GM18909 (cell line): ENCODE results near the gene ZNF444.
A peak's percentile ranks its signal among the peaks of the same experiment; 100 is the strongest.

Source experiments
- ATAC-seq: cut with Tn5 transposase; IDR thresholded peaks from one replicate; pipeline ENCODE4 v1.9.1; 2021; ENCODE audit warnings: mild to moderate bottlenecking; ENCODE audit not compliant: unreplicated experiment, poor library complexity

ZNF444 gene

DNA sequence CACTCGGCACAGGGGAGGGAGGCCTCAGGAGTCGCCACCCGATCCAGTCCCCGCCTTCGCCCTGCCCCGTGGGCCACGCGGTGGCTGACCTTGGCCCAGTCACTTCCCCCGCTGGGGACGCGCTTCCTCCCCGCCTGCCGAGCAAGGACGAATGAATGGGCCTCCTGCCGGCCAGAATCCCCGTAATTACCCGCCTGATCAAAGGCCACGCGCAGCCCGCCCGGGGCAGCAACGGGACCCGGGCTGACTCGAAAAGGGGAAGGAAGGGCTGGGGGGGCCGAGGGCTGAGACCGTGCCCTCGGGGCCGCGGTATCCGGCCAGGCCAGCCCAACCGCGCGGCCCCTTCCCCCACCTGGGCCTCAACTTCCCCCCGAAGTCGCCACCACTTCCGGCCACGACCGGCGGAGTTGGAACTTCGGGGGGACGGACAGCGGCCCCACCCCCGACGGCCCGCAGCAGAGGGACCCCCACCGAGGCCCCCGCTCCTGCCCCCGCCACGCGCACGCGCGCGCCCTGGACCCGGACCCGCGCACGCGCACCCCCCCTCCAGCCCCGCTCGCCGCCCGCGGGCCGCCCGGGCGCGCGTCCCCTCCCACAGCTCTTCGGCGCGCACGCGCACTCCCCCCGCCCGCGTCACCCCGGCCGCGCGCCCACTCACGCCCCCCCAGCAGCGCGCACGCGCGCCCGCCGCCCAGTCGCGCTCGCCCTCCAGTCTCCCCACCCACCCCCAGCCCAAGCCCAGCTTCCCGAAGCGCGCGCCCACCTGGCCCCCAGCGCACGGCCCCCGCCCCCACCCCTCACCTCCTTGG, 20.5 kb upstream of the ZNF444 start:
- peak; percentile 24 for ATAC-seq

- peak; percentile 89 for ATAC-seq
These were observed 19.6 kb upstream of the ZNF444 start, which contains the start of gene ZNF787 for GRCh38 chr19:56121180-56122167. Gene ZNF787, minus strand, starts transcription at chr19:56121295. Its CDS starts 18,078 bp downstream, at chr19:56103217.

GRCh38 chr19:56123266-56123891, 17.7 kb upstream of the ZNF444 start:
- no peak for ATAC-seq

GRCh38 chr19:56124578-56124977, 16.5 kb upstream of the ZNF444 start:
- no peak for ATAC-seq

- ATAC-seq = no peak
These were observed 15.1 kb upstream of the ZNF444 start for GRCh38 chr19:56125806-56126590.

DNA sequence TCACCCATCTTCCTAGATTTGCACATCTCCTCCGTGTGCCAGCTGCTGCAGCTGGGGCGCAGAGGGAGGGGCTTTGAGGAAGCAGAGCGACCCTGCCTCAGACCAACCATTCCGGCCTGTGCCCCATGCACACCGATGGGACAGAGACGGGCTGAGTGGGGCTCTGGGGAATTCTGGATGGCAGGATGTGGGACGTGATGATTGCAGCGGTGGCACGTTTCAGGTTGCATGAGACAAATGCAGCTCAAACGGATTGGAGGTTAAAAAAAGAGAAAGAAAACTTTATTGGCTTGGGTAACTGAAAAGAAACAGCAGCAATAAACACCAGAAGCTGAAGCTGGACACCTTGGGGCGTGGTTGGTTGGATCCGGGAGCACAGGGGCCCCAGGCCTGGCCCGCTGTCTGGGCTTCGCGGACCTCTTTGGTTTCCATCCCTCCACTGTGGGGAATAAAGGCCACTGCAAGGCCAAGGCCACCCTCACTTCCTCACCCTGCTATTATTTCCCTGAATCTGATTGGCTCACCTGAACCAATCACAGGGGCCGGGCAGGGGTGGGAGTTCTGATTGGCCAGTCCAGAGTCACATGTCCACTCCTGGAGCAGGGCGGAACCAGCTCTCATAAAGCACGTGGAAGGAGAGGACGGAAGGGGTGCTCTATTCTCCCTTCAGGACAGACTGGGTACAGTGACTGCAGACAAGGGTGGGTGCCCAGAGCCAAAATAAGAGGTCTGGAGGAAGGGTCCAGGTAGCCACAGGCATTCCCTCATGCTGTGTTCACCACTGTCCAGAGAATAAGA, 13.9 kb upstream of the ZNF444 start:
- ATAC-seq = no peak

DNA sequence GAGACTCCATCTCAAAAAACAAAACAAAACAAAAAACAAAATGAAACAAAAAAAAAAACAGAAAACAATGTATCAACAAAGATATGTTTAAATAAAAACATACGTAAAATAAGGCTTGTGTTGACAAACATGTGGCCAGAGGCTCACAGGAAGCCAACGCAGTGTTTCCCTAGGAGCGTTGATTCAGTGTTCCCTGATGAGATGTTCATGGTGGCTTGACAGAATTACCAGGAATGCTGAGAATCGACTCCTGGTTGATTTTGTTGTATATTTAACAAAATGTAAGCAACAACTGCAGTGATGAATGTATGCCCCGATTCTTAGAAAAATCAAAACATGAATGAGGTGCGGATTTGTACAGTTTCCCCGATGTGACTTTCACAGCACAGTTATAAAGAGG, 11.1 kb upstream of the ZNF444 start:
- no peak for ATAC-seq

GRCh38 chr19:56131651-56132050, 9.4 kb upstream of the ZNF444 start:
- no peak for ATAC-seq

DNA sequence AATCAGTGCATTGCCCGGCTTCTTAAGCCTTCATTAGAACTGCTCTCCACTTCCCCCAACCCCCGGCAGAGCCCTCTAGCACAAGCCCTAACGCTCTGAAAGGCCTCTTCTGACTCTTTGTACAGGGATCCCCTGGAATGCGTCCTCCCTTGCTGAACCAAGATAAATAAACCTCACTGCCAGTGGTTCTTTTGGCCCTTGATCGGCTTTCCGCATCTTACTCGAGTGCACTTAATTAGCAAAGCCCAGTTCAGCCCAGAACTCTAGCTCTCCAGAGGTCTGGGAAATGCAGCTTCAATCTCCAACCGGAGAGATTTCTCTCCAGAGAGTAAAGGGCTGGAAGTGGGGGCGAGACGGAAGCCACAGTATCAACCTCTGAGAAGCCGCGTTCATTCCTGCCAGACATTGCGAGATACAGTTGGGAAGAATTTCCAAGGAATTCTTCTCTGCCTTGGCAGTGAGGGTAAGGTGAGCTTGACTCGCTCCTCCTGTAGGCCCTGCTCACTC, 8.7 kb upstream of the ZNF444 start:
- ATAC-seq = no peak

DNA sequence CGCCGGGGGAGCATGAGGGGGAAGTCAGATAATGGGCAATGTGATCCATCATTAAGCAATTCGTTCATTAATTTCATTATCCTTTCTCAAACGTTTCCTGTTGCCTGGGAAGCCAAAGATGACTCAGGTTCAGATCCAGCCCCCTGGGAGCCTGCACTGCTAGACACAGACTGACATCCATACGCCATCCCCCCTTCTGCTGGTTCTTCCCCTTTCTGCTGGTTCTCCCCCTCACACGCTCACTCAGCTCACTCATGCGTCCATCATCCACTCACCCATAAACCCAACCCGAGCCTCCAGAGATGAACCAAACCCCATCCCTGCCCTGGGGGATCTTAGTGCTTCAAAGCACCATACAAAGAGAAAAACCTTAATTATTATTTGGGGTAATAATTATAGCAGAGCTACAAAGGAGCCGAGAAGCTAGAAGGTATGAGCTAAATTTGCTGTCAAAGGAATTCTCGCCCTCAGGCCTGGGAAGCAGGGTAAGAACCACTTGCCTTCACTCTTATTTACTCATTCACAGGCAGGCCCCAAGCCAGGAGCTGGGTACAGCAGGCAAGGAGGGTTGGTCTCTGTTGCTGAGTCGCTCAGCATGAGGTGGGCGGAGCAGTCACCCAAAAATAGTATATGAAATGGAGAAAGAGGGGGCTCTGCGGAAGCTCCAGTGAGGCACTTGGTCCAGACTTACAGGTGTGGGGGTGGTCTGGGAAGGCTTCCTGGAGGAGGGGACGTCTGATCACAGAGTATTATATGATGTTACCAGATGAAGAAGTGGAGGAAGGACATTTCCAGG, 7.0 kb upstream of the ZNF444 start:
- peak; percentile 72 for ATAC-seq

GRCh38 chr19:56134654-56134921, 6.5 kb upstream of the ZNF444 start:
- ATAC-seq = no peak

GRCh38 chr19:56136362-56136761, 4.7 kb upstream of the ZNF444 start:
- no peak for ATAC-seq

DNA sequence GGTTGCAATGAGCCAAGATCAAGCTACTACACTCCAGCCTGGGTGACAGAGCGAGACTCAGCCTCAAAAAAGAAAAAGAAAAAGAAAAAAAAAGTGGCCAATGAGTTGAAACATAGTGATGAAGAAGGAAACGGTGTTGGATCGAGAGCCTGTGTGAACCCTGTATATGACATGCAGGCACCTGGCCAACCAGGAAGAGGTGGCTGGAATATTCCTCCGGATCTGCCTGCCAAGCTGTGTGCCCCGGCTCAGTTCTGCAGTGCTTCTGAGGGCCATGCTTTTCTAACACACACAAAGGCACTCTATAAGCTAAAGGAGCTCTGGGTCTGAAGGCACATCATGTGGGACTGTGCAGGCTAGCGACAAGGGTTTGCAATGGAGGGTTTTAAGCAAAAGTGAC, 3.7 kb upstream of the ZNF444 start:
- no peak for ATAC-seq

- no peak for ATAC-seq
These were observed 3.0 kb upstream of the ZNF444 start for GRCh38 chr19:56138069-56138468.

- ATAC-seq = no peak
These were observed 1.1 kb upstream of the ZNF444 start for GRCh38 chr19:56139847-56140582.

DNA sequence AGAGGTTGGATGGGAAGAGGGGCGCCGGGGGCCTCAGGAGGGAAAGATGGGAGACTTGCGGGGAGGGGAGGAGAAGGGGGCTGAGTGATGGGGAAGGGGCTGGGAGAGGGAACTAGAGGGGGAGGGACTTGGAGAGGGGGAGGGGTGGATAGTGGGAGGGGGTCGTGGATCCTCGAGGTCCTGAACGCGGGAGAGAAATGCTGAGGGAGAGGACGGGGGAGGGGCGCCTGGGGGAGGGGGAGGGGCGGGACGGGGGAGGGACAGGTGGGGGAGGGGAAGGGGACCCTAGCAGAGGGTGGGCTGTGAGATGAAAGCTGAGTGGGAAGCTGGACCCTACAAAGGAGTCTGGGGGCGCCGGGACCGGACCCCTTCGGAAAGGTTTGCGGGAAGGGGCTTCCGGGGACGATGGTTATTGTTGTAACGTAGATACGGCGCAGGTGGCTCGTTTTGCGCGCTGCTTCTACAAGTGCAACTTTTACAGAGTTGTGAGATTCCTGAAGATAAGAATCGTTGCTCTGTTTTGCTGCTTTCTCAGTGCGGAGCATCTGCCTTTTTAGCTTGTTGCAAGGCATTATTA, 418 bp downstream of the ZNF444 start:
- no peak for ATAC-seq

DNA sequence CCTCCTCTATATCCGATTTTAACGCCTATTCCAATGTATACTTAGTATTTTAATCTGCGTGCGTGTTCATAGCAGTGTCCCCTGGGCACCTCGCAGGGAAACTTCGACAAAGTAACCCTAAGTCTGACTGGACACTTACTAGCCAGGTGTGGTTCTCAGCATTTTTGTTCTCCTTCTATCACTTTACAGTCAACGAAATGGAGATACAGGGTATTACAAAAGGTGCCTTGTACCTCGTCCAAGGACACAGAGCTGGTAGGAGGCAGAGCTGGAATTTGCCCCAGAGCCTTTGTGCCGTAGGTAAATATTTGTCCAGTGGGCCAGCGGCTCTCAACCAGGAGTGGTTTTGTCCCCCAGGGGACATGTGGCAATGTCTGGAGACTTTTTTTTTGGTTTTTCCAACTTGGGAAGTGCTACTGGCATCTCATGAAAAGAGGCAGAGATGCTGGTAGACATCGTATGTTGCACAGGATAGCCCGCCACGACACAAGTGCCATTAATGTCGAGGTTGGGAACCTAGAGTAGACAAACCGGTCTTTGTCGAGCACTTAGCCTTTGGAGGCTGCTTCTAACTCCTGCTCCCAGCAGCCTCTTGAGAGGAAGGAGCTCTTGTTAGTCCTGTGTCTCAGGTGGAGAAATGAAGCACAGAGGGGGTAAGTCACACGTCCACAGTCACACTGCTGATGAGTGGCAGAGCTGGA, 1.1 kb downstream of the ZNF444 start:
- ATAC-seq = no peak
